HG03097 (cell line): Measurements from ENCODE around the gene PLAC1.

Experiments
- ATAC-seq: cut with Tn5 transposase; IDR thresholded peaks from one replicate; pipeline ENCODE4 v1.9.1; 2021; ENCODE audit not compliant: unreplicated experiment, low FRiP score

The PLAC1 gene

GRCh38 chrX:134547047-134547679 lies 111.1 kb downstream of the PLAC1 start:
- no peak for ATAC-seq

GRCh38 chrX:134546187-134546586 lies 112.1 kb downstream of the PLAC1 start:
- ATAC-seq, result no peak

- ATAC-seq, result no peak
Observed at GRCh38 chrX:134545510-134545909, 112.8 kb downstream of the PLAC1 start.

GRCh38 chrX:134544513-134545151 lies 113.6 kb downstream of the PLAC1 start:
- ATAC-seq, result no peak

GRCh38 chrX:134544135-134544512 lies 114.1 kb downstream of the PLAC1 start:
- no peak for ATAC-seq

GRCh38 chrX:134543288-134543687 lies 115.0 kb downstream of the PLAC1 start:
- no peak for ATAC-seq

GRCh38 chrX:134542485-134542884 lies 115.8 kb downstream of the PLAC1 start:
- ATAC-seq, result no peak

- ATAC-seq, result no peak
Observed at GRCh38 chrX:134541906-134542305, 116.4 kb downstream of the PLAC1 start.

GRCh38 chrX:134538316-134538715 lies 120.0 kb downstream of the PLAC1 start:
- ATAC-seq, result no peak

GRCh38 chrX:134537179-134537955 lies 120.9 kb downstream of the PLAC1 start:
- ATAC-seq, result no peak

GRCh38 chrX:134533952-134534351 lies 124.3 kb downstream of the PLAC1 start:
- no peak for ATAC-seq

GRCh38 chrX:134533352-134533751 lies 124.9 kb downstream of the PLAC1 start:
- no peak for ATAC-seq

GRCh38 chrX:134530845-134531244 lies 127.4 kb downstream of the PLAC1 start:
- no peak for ATAC-seq

GRCh38 chrX:134529481-134529880 lies 128.8 kb downstream of the PLAC1 start:
- ATAC-seq, result no peak

GRCh38 chrX:134528960-134529359 lies 129.3 kb downstream of the PLAC1 start:
- no peak for ATAC-seq

- ATAC-seq, result no peak
Observed at GRCh38 chrX:134526399-134526798, 131.9 kb downstream of the PLAC1 start.

GRCh38 chrX:134525086-134525792 lies 133.0 kb downstream of the PLAC1 start:
- no peak for ATAC-seq

- ATAC-seq, result no peak
Observed at GRCh38 chrX:134524181-134524580, 134.1 kb downstream of the PLAC1 start.

- peak; percentile 68 for ATAC-seq
Observed at GRCh38 chrX:134520860-134521390, 137.3 kb downstream of the PLAC1 start.
